HUDEP-2 (cell line): ENCODE data around the gene HTT.
A peak's percentile ranks its signal among the peaks of the same experiment; 100 is the strongest.
"Not testable (repeated sequence)": the region's sequence is repeated elsewhere in the genome, so short reads cannot be mapped to it uniquely, and the experiment has no call there.

ENCODE experiments used
- DNase-seq, 76 experiments: peaks; one replicate each; lab custom pipeline; 2025; ENCODE audit not compliant: unreplicated experiment in 76 of 76; lab: John Stamatoyannopoulos, UW

The HTT gene

GRCh38 chr4:3044870-3045819 lies 29.3 kb upstream of the HTT start:
- DNase-seq: peak in 1 of 76 experiments; percentile 4

DNA sequence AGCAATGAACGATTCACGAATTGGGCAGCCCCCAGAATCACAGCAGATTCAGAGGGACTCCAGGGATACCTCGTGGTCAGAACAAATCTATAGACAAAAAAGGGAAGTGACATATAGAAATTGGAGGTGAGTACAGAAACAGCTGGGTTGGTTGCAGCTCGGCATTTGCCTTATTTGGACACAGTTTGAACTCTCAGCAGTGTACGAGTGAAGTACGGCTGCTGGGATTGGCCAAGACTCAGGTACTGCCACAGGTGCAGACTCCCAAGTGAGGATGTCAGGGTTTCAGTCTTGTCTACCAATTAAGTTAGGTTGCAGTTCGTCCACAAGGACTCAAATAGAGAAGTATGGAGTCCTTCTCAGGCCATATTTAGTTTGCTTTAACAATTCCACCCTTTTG lies 28.3 kb upstream of the HTT start:
- DNase-seq: no peak

DNA sequence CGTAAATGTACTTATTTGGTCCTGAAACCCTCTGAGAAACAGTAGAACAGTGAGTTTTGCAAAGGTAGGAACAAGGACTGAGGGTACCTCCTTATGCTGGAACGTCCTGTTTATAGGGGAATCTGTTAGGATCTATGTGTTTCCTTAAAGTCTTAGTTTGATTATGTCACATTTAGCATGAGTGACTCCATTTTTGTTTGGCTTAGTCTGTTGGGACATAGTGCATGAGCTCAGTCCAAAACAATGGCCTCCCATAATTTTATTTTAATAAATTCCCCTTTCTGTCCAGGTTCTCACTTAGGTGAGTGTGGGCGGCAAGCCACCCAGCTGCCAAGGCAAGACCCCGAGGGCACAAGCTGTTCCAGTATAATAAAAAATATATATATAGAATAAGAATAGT lies 27.9 kb upstream of the HTT start:
- no peak for DNase-seq

DNA sequence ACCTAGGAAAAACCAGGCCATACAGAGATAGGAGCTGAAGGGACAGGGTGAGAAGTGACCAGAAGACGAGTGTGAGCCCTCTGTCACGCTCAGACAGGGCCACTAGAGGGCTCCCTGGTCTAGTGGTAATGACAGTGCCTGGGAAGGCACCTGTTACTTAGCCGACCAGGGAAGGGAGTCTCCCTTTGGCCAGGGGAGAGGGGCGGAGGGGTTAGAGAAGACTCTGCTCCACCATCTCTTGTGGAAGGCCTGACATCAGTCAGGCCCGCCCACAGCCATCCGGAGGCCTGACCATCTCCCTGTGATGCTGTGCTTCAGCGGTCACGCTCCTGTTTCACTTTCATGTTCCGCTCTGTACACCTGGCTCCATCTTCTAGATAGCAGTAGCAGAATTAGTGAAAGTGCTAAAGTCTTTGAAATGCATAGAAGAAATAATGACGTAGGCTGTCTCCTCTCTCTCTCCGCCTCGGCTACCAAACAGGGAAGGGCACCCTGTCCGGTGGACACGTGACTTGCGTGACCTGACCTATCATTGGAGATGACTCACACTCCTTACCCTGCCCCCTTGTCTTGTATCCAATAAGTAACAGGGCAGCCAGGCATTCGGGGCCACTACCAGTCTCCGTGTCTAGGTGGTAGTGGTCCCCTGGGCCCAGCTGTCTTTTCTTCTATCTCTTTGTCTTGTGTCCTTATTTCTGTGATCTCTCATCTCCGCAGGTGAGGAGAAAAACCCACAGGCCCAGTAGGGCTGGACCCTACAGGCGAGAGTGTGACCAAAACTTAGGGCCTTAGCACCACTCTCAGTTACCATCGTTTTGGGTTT lies 26.8 kb upstream of the HTT start:
- peak in 55 of 76 experiments; percentile 1 to 66 (median 35) for DNase-seq

DNA sequence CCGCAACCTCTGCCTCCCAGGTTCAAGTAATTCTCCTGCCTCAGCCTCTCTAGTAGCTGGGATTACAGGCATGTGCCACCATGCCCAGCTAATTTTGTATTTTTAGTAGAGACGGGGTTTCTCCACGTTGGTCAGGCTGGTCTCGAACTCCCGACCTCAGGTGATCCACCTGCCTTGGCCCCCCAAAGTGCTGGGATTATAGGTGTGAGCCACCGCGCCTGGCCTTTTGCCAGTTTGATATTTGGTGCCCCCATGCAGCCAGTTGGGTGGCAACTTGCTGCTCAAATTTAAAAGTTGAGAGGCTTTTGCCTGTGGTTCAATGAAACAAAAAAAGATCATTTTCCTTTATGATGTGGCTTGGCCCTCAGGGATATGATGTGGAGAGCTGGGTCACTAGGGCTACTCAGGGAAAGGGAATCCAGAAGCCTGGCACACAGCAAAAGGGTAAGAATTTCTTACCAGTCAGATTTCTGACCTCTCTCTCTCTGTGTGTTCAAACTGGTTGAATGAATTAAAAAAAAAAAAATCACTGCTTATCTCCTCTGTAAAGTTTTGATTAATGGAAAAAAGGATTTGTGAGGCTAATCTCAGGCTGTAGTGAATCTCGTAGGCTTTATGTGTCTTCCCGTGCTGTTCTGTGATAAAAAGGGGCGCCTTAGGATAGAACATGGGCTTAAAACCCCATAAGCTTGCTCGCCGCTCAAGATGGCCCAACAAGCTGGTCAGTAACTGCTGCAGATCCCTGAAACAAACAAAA lies 23.2 kb upstream of the HTT start:
- not testable (repeated sequence) for DNase-seq

DNA sequence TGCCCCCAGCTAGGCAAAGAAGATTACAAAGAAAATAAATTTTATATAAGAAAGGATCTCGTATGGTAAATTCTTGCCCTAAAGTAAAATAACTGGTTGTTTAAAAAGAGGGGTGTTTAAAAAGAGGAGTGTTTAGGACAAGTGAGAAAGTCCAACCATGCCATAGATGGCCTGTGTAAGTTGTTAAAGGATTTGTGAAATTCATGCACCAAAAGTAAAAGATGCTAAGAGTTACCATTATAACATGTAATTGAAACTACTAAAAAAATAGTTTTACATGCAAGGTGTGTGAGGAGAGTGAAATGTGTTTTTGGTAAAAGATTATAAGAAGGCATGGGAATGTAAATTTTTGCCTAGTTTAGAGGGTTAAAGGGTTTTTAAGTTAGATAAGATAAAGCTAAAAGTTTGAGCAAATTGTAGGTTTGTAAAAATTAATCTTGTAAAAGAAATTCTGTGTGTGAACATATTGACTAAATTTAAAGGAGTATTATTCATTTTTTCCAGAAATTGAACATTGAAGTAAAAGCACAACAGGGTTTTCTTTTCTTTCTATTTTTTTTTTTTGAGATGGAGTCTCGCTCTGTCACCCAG lies 20.2 kb upstream of the HTT start:
- DNase-seq: no peak

GRCh38 chr4:3059943-3060342 lies 14.5 kb upstream of the HTT start:
- no peak for DNase-seq

GRCh38 chr4:3060946-3061345 lies 13.5 kb upstream of the HTT start:
- no peak for DNase-seq

- no peak for DNase-seq
These were observed 12.0 kb upstream of the HTT start for GRCh38 chr4:3062471-3062870.

GRCh38 chr4:3065551-3065950 lies 8.9 kb upstream of the HTT start:
- DNase-seq: no peak

- no peak for DNase-seq
These were observed 7.6 kb upstream of the HTT start for GRCh38 chr4:3066836-3067400.

GRCh38 chr4:3067473-3068001 lies 6.9 kb upstream of the HTT start:
- no peak for DNase-seq

- DNase-seq: no peak
These were observed 4.8 kb upstream of the HTT start for GRCh38 chr4:3069661-3070199.

DNA sequence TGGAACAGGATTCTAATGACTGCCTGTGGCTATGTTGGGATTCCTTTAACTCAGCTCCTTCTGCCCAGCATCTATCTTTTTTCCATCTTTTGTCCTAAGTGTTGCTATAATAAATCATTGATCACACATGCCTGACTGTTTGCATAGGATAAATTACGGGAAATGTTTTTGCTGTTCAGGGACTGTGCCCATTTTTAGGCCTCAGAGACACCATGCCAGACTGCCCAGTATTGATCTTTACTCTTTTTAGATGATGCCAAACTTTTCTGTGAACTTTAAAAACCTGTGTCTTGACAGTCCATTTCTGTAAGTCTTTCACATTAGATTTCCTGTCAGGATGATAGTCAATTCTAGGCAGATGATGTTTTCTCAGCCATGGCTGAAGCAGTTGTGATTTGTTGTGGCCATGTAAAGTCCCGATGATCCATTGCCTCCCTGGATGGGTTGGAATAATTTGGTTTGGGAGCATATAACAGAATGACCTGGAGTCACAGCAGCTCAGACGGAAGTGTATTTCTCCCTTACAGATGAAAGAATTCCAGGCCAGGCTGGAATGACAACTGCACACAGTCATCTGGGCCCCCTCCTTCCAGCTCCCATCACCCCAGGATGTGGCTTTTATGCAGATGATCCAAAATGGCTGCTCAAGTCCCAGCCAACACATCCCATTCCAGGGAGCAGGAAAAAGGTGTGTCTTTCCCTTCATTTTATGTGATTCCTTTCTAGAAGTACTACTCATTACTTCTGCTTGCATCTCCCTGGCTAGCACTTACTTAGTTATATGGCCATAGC lies 3.6 kb upstream of the HTT start:
- no peak for DNase-seq

- DNase-seq: no peak
These were observed 2.7 kb upstream of the HTT start for GRCh38 chr4:3071811-3072210.

DNA sequence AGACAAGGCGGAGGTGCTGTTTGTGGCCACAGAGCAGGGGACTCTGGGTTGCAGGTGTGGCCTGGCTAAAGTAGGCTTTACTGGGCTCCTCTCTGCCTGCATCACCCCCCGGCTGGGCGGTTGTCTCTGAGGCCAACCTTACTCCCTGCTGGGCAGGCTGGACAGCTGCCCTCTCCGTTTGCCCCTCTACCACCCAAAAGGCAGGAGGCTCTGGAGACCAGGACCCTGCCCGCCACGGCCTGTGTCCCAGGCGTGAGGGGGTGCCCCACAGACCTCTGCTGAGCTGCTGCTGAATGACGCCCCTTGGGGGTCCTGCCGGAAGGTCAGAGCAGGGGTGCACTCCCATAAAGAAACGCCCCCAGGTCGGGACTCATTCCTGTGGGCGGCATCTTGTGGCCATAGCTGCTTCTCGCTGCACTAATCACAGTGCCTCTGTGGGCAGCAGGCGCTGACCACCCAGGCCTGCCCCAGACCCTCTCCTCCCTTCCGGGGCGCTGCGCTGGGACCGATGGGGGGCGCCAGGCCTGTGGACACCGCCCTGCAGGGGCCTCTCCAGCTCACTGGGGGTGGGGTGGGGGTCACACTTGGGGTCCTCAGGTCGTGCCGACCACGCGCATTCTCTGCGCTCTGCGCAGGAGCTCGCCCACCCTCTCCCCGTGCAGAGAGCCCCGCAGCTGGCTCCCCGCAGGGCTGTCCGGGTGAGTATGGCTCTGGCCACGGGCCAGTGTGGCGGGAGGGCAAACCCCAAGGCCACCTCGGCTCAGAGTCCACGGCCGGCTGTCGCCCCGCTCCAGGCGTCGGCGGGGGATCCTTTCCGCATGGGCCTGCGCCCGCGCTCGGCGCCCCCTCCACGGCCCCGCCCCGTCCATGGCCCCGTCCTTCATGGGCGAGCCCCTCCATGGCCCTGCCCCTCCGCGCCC lies 1.1 kb upstream of the HTT start:
- DNase-seq: no peak

DNA sequence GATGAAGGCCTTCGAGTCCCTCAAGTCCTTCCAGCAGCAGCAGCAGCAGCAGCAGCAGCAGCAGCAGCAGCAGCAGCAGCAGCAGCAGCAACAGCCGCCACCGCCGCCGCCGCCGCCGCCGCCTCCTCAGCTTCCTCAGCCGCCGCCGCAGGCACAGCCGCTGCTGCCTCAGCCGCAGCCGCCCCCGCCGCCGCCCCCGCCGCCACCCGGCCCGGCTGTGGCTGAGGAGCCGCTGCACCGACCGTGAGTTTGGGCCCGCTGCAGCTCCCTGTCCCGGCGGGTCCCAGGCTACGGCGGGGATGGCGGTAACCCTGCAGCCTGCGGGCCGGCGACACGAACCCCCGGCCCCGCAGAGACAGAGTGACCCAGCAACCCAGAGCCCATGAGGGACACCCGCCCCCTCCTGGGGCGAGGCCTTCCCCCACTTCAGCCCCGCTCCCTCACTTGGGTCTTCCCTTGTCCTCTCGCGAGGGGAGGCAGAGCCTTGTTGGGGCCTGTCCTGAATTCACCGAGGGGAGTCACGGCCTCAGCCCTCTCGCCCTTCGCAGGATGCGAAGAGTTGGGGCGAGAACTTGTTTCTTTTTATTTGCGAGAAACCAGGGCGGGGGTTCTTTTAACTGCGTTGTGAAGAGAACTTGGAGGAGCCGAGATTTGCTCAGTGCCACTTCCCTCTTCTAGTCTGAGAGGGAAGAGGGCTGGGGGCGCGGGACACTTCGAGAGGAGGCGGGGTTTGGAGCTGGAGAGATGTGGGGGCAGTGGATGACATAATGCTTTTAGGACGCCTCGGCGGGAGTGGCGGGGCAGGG lies 568 bp downstream of the HTT start:
- DNase-seq: peak in 45 of 76 experiments; percentile 6 to 68 (median 36)
